ENCODE measurements around the gene HSPB2. TPM values are rescaled to one million over a fixed set of nuclear protein-coding genes. Genes with fewer than 3 reads are reported as not detected.

The HSPB2 gene
- total RNA-seq, 1 donor from 2014 or later: 0.83 TPM

- no peak for DNase-seq (ENCODE audit: low spot score)
Measured at GRCh38 chr11:111937461-111937769, 24.9 kb downstream of the HSPB2 start.

DNA sequence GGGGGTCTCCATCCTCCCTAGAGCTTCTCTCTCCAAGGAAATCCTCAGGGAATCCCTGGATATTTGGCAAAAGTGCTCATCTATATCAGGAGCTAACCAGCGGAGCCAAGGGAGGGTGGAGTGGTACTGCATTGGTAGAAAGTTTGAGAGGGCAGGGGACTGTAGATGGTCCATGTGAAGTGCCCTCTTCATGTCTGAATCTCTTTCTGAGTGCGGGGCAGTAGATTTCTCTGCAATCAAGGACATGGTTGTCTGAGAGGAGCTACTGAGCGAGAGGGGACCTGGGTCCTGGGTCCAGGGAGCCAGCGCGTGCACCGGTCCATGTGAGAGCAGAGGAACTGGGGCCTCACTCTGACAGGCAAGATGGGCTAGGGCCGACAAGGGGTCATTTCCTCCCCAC is 25.3 kb downstream of the HSPB2 start:
- no peak for DNase-seq (ENCODE audit: low spot score)

- DNase-seq (ENCODE audit: low spot score): no peak
Measured at GRCh38 chr11:111938687-111939160, 26.2 kb downstream of the HSPB2 start.

- no peak for DNase-seq (ENCODE audit: low spot score)
Measured at GRCh38 chr11:111939836-111940604, 27.5 kb downstream of the HSPB2 start.

- no peak for DNase-seq (ENCODE audit: low spot score)
Measured at GRCh38 chr11:111941963-111942362, 29.4 kb downstream of the HSPB2 start.

DNA sequence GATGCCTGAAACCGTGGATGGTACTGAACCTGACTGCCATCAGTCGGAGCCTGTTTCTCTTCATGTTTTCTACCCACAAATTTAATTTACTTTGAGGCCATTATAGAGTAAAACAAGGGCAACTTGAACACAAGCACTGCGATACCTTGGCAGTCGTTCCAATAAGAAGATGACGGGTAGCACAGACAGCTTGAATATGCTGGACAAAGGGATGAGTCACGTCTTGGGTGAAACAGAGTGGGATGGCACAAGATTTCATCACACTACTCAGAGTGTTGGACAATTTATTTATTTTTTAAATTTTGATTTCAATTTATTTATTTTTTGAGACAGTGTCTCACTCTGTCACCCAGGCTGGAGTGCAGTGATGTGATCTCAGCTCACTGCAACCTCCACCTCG is 30.3 kb downstream of the HSPB2 start:
- no peak for DNase-seq (ENCODE audit: low spot score)

- DNase-seq (ENCODE audit: low spot score): no peak
Measured at GRCh38 chr11:111944139-111944538, 31.6 kb downstream of the HSPB2 start.

GRCh38 chr11:111944651-111945051 is 32.1 kb downstream of the HSPB2 start:
- no peak for DNase-seq (ENCODE audit: low spot score)

- no peak for DNase-seq (ENCODE audit: low spot score)
Measured at GRCh38 chr11:111945198-111945597, 32.7 kb downstream of the HSPB2 start.

DNA sequence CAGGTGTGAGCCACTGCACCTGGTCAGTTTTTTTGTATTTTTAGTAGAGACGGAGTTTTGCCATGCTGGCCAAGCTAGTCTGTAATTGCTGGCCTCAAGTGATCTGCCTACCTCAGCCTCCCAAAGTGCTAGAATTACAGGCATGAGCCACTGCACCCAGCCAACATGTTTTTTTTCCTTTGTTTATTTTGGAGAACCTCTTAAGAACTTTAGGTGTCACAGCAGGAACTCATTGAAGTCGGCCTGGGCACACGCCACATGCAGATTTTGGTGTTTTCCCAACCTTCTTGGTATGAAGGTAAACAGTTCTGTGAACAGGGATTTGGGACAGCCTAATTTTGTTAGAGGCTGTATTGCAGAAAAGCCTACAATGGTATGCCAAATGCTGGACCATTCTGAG is 34.0 kb downstream of the HSPB2 start:
- no peak for DNase-seq (ENCODE audit: low spot score)

DNA sequence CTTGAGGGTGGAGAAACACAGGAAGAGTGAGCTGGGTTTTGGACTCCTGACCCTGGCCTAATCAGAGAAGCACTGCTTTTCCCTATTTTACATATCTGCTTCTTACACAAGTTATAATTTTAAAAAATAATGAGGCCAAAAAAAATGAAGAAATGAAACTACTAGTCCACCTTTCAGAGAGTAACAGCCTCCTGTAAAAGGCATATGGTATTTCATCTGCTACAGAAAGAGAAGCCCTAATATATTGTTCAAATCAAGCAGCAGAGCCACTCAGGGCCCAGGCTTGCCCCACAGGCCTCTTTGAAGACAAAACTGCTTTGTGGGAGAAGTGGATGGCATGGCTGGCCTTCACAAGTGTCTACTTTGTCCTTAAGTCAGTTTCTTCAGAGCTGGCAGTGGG is 34.6 kb downstream of the HSPB2 start:
- no peak for DNase-seq (ENCODE audit: low spot score)

GRCh38 chr11:111949519-111950426 is 37.2 kb downstream of the HSPB2 start:
- DNase-seq (ENCODE audit: low spot score): no peak

GRCh38 chr11:111951565-111951964 is 39.0 kb downstream of the HSPB2 start:
- DNase-seq (ENCODE audit: low spot score): no peak

- DNase-seq (ENCODE audit: low spot score): no peak
Measured at GRCh38 chr11:111954154-111954553, 41.6 kb downstream of the HSPB2 start.

DNA sequence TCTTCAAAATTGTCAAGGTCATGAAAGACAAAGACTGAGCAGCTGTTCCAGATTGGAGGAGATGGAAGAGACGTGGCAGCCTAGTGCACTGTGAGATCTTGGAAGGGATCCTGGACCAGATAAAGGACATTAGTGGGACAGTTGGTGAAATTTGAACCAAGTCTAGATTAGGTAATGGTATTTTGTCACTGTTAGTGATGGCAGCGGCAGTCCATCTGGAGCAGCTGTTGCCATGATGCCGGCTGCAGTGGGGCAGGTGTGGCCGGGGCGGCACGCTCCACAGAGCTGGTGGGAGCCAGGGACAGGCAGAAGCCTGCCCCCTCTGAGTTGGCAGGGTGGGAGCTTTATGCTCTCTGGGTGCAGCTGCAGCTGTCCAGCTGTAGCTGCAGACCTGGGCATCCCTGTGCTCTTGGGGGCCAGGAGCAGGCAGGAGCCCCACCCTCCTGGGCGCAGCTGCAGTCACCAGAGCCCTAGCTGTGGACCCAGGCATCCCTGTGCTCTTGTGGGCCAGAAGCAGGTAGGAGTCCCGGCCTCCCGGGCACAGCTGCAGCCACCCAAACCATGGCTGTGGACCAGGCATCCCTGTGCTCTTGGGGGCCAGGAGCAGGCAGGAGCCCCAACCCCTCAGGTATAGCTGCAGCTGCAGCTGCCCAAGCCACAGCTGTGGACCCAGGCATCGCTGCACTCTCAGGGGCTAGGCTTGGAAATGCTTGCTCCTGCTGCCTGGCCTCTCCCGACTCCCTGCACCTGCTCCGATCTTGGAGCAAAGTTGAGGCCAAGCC is 45.3 kb downstream of the HSPB2 start:
- no peak for DNase-seq (ENCODE audit: low spot score)

- DNase-seq (ENCODE audit: low spot score): no peak
Measured at GRCh38 chr11:111960916-111961315, 48.4 kb downstream of the HSPB2 start.

- DNase-seq (ENCODE audit: low spot score): no peak
Measured at GRCh38 chr11:111961389-111962300, 49.1 kb downstream of the HSPB2 start.

Measured in ureter (tissue), 1 donor.